ENCODE results near the gene ZIC2.

GRCh38 chr13:99966064-99966805, 15.3 kb upstream of the ZIC2 start:
- TF ChIP-seq POLR2AphosphoS5 (IDR thresholded peaks at IDR 0.05; ENCODE audit: borderline replicate concordance, low read depth, low read length) (no peak), EZH2 (IDR thresholded peaks at IDR 0.05) (no peak)

Measured in SK-N-MC (cell line).